RWPE1 (cell line): ENCODE measurements around the gene PPP2R1B.

Source experiments
- CTCF ChIA-PET: fragments of 350-600 bp; sonication (Branson Sonifier 250); formaldehyde crosslinking; extraction: SDS; loops from one replicate; lab custom pipeline; 2021; lab: Yijun Ruan, JAX
- POLR2A ChIA-PET: fragments of 400-600 bp; formaldehyde crosslinking; extraction: SDS; loops from one replicate; lab custom pipeline; 2020; ENCODE audit warnings: antibody characterized with exemption; ENCODE audit not compliant: low non-redundant PET; lab: Yijun Ruan, JAX
- DNase-seq: peaks from one replicate; pipeline ENCODE4 v3.0.0; 2012; ENCODE audit warnings: low spot score
- H3K27ac ChIP-seq: fragments of 450-650 bp; 2 replicates; pipeline ENCODE4 v1.5.1; 2017
- CTCF ChIP-seq: fragments of 450-650 bp; conservative IDR thresholded peaks from 2 replicates; pipeline ENCODE4 v1.5.1; 2017; ENCODE audit warnings: low read depth, mild to moderate bottlenecking

PPP2R1B gene

GRCh38 chr11:111694851-111695250, 71.3 kb downstream of the PPP2R1B start:
- DNase-seq = no peak
- ChIA-PET POLR2A (no interaction called here), CTCF (interaction anchor here (0.6 kb wide), 1 partner anchor 1494 kb away, joined by 3 read pairs; no protein-coding TSS in a partner anchor)
- H3K27ac ChIP-seq = no peak overlapping the region
- no peak for TF ChIP-seq CTCF

- no peak for TF ChIP-seq CTCF
- no peak overlapping the region for H3K27ac ChIP-seq
- DNase-seq = no peak
- ChIA-PET POLR2A (no interaction called here), CTCF (no interaction called here)
These were observed 72.8 kb downstream of the PPP2R1B start for GRCh38 chr11:111693224-111693937.

- POLR2A ChIA-PET = no interaction called here
- no peak for DNase-seq
- H3K27ac ChIP-seq = no peak overlapping the region
- CTCF ChIA-PET = interaction anchor here (0.6 kb wide), 2 partner anchors 23 to 93 kb away, joined by 3 to 7 read pairs; no protein-coding TSS in a partner anchor
- TF ChIP-seq CTCF = no peak
These were observed 74.4 kb downstream of the PPP2R1B start for GRCh38 chr11:111691741-111692140.

GRCh38 chr11:111691176-111691575, 75.0 kb downstream of the PPP2R1B start:
- TF ChIP-seq CTCF = no peak
- CTCF ChIA-PET = interaction anchor here (0.6 kb wide), 2 partner anchors 23 to 94 kb away, joined by 3 to 7 read pairs; no protein-coding TSS in a partner anchor
- H3K27ac ChIP-seq = no peak overlapping the region
- POLR2A ChIA-PET = no interaction called here
- DNase-seq = no peak

- no peak overlapping the region for H3K27ac ChIP-seq
- DNase-seq = no peak
- ChIA-PET CTCF (no interaction called here), POLR2A (no interaction called here)
- no peak for TF ChIP-seq CTCF
These were observed 78.2 kb downstream of the PPP2R1B start for GRCh38 chr11:111688013-111688412.

- POLR2A ChIA-PET = no interaction called here
- no peak overlapping the region for H3K27ac ChIP-seq
- CTCF ChIA-PET = interaction anchor here (0.6 kb wide), 2 partner anchors 86 to 901 kb away, joined by 4 to 5 read pairs; no protein-coding TSS in a partner anchor
- TF ChIP-seq CTCF = no peak
- no peak for DNase-seq
These were observed 81.9 kb downstream of the PPP2R1B start for GRCh38 chr11:111684251-111684650.
